ENCODE measurements around the gene SNX6.
"Not testable (repeated sequence)": the region's sequence is repeated elsewhere in the genome, so short reads cannot be mapped to it uniquely, and the experiment has no call there.

The SNX6 gene

DNA sequence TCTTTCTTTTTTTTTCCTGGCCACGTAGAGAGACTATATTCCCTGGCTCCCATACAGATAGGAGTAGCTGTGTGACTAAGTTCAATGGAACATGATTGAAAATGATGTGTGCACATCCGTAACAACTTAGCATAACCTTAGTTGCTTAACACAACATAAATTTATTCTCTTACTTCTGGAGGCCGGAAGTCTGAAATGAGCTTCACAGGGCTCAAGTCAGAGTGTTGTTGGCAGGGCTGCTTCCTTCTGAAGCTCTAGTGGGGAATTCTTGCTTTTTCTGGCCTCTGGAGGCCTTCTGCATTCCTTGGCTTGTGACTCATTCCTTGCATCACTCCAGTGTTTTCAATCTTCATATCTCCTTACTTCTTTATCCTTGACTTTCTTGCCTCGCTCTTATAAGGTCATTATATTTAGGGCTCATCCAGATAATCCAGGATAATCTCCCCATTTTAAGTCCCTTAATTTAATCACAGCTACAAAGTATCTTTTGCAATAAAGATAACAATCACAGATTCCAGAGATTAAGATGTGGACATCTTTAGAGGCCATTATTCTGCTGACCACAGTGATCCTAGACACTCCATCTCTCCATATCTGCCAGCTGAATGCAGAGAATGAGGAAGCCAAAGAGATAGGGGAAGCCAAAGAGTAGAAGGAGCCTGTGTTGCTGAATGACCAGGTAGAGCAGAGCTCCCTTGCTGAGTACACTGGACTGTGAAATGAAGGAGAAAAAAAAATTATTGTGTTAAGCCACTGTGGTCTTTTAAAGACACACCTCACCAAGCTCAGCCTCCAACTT lies 21.0 kb upstream of the SNX6 start:
- H3K9ac ChIP-seq (ENCODE audit: low read depth, low read length, poor library complexity, severe bottlenecking) = no peak overlapping the region
- H3K27me3 ChIP-seq (ENCODE audit: insufficient read depth, low read length, poor library complexity, severe bottlenecking) = no peaks in the 10 kb centered on the region
- no peaks in the 10 kb centered on the region for H3K9me2 ChIP-seq (replicated peaks; ENCODE audit: low read depth, low read length)
- no peaks in the 10 kb centered on the region for H3K9me3 ChIP-seq (ENCODE audit: insufficient read depth, low read depth, low read length)
- H3F3A ChIP-seq (ENCODE audit: low read depth) = no peaks in the 10 kb centered on the region
- no peak overlapping the region for H2AFZ ChIP-seq (ENCODE audit: low read length)
- no peaks in the 10 kb centered on the region for H3K36me3 ChIP-seq (ENCODE audit: insufficient read depth, low read length)
- H4K20me1 ChIP-seq (ENCODE audit: insufficient read depth, low read length, poor library complexity, severe bottlenecking) = no peaks in the 10 kb centered on the region
- H3K79me2 ChIP-seq (ENCODE audit: insufficient read depth, low read length) = no peaks in the 10 kb centered on the region
- no peaks in the 10 kb centered on the region for H3K4me1 ChIP-seq (ENCODE audit: insufficient read depth, low read length, poor library complexity, severe bottlenecking)
- no peak overlapping the region for H3K4me2 ChIP-seq (ENCODE audit: low read depth, low read length, poor library complexity, severe bottlenecking)
- TF ChIP-seq, protein P1, sequence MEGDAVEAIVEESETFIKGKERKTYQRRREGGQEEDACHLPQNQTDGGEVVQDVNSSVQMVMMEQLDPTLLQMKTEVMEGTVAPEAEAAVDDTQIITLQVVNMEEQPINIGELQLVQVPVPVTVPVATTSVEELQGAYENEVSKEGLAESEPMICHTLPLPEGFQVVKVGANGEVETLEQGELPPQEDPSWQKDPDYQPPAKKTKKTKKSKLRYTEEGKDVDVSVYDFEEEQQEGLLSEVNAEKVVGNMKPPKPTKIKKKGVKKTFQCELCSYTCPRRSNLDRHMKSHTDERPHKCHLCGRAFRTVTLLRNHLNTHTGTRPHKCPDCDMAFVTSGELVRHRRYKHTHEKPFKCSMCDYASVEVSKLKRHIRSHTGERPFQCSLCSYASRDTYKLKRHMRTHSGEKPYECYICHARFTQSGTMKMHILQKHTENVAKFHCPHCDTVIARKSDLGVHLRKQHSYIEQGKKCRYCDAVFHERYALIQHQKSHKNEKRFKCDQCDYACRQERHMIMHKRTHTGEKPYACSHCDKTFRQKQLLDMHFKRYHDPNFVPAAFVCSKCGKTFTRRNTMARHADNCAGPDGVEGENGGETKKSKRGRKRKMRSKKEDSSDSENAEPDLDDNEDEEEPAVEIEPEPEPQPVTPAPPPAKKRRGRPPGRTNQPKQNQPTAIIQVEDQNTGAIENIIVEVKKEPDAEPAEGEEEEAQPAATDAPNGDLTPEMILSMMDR (conservative IDR thresholded peaks at IDR 0.05; ENCODE audit: low read length) = no peak
- TF ChIP-seq EZH2phosphoT487 (IDR thresholded peaks at IDR 0.05; ENCODE audit: borderline replicate concordance) = no peak
- no peak overlapping the region for H3K4me3 ChIP-seq (ENCODE audit: low read length, poor library complexity, severe bottlenecking)

DNA sequence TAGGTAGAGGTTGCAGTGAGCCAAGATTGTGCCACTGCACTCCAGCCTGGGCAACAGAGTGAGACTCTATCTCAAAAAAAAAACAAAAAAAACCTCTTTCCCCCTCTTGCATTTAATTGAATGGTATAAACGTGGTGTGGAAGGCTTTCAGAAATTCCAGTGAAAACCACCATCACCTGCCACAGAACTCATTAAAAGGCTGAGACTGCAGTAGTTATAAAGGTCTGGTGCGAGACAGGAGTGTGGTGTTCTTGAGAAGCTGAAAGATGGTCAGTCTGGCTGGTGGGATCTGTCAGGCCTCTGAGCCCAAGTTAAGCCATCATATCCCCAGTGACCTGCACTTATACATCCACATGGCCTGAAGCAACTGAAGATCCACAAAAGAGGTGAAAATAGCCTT lies 20.1 kb upstream of the SNX6 start:
- not testable (repeated sequence) for H3K27me3 ChIP-seq (ENCODE audit: insufficient read depth, low read length, poor library complexity, severe bottlenecking); H3K9me3 ChIP-seq (ENCODE audit: insufficient read depth, low read depth, low read length); H4K20me1 ChIP-seq (ENCODE audit: insufficient read depth, low read length, poor library complexity, severe bottlenecking); H3F3A ChIP-seq (ENCODE audit: low read depth); H3K79me2 ChIP-seq (ENCODE audit: insufficient read depth, low read length); H2AFZ ChIP-seq (ENCODE audit: low read length); H3K9ac ChIP-seq (ENCODE audit: low read depth, low read length, poor library complexity, severe bottlenecking); H3K36me3 ChIP-seq (ENCODE audit: insufficient read depth, low read length); H3K4me2 ChIP-seq (ENCODE audit: low read depth, low read length, poor library complexity, severe bottlenecking); H3K4me1 ChIP-seq (ENCODE audit: insufficient read depth, low read length, poor library complexity, severe bottlenecking); H3K4me3 ChIP-seq (ENCODE audit: low read length, poor library complexity, severe bottlenecking); H3K9me2 ChIP-seq (replicated peaks; ENCODE audit: low read depth, low read length)

DNA sequence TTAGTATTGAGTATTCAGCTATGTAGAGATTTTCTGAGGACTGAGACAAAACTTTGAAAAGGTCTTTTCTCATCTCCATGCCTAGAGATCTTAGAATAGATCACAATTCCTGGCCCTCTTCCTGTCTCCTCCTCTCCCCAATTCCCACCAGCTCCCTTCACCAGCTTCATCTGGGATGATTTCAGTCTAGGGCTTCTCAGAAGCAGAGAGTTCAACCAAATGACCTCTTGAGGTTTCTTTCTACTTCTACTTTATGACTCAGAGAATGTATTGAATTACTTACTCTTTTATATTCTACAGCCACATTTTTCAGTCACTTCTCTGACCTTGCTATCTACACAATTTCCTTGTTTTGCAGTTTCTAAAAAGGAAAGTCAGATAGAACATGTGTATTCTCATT lies 19.4 kb upstream of the SNX6 start:
- H3K4me3 ChIP-seq (ENCODE audit: low read length, poor library complexity, severe bottlenecking) = no peak overlapping the region
- no peaks in the 10 kb centered on the region for H3K27me3 ChIP-seq (ENCODE audit: insufficient read depth, low read length, poor library complexity, severe bottlenecking)
- H3K79me2 ChIP-seq (ENCODE audit: insufficient read depth, low read length) = no peaks in the 10 kb centered on the region
- peak overlapping the region; percentile 19; the same call in 1 of the 2 replicates for H2AFZ ChIP-seq (ENCODE audit: low read length)
- no peak overlapping the region for H3K9ac ChIP-seq (ENCODE audit: low read depth, low read length, poor library complexity, severe bottlenecking)
- no peaks in the 10 kb centered on the region for H3K4me1 ChIP-seq (ENCODE audit: insufficient read depth, low read length, poor library complexity, severe bottlenecking)
- no peaks in the 10 kb centered on the region for H4K20me1 ChIP-seq (ENCODE audit: insufficient read depth, low read length, poor library complexity, severe bottlenecking)
- H3K9me3 ChIP-seq (ENCODE audit: insufficient read depth, low read depth, low read length) = no peaks in the 10 kb centered on the region
- H3K4me2 ChIP-seq (ENCODE audit: low read depth, low read length, poor library complexity, severe bottlenecking) = no peak overlapping the region
- H3F3A ChIP-seq (ENCODE audit: low read depth) = no peaks in the 10 kb centered on the region
- H3K36me3 ChIP-seq (ENCODE audit: insufficient read depth, low read length) = no peaks in the 10 kb centered on the region
- TF ChIP-seq, protein P1 (conservative IDR thresholded peaks at IDR 0.05; ENCODE audit: low read length) = no peak
- TF ChIP-seq EZH2phosphoT487 (IDR thresholded peaks at IDR 0.05; ENCODE audit: borderline replicate concordance) = no peak
- no peaks in the 10 kb centered on the region for H3K9me2 ChIP-seq (replicated peaks; ENCODE audit: low read depth, low read length)
